K562 (cell line): ENCODE data around the gene INO80D. TPM values are rescaled to one million over a fixed set of nuclear protein-coding genes. Genes with fewer than 3 reads are reported as not detected.

Experiments
- ATAC-seq: fragments of 200-7000 bp; cut with Tn5 transposase; 3 replicates; pipeline ENCODE4 v1.9.1; 2020; ENCODE audit warnings: moderate library complexity
- BruUV-seq: library from RNA; stranded (reverse); fragments of 400-500 nt; replicated peaks from 2 replicates; lab custom pipeline; 2021; lab: Mats Ljungman, UMichigan
- CTCF ChIA-PET: fragments of 300-600 bp; formaldehyde crosslinking; extraction: SDS; loops from one replicate; lab custom pipeline; 2021; ENCODE audit warnings: low intra/inter-chr PET ratio; lab: Yijun Ruan, JAX
- POLR2A ChIA-PET: fragments of 300-600, 350-650 bp; sonication (Branson Sonifier 250); formaldehyde crosslinking; extraction: SDS; loops from one replicate; lab custom pipeline; 2021; ENCODE audit warnings: antibody characterized with exemption, inconsistent platforms; lab: Yijun Ruan, JAX
- DNase-seq, 4 experiments: peaks; one replicate each; pipeline versions ENCODE4 v3.0.0 to v3.0.0-alpha.2; 2011 to 2018; ENCODE audit warnings: low spot score in 3 of 4, mixed read lengths in 3 of 4; ENCODE audit errors: extremely low read depth in 1 of 4
- FAIRE-seq: peaks from 2 replicates; lab custom pipeline; 2011; peaks lifted over from hg19 to GRCh38; lab: Jason Lieb, UNC
- H2AFZ ChIP-seq: 2 replicates; pipeline ENCODE4 v1.6.0; 2011; ENCODE audit warnings: low read depth, low read length, control low read depth, inconsistent platforms
- H3K27ac ChIP-seq: fragments of 200-600 bp; 3 replicates; pipeline ENCODE4 v1.8.0; 2011; ENCODE audit warnings: low read depth, mild to moderate bottlenecking, control low read depth, inconsistent platforms, low read length, moderate library complexity, mixed read lengths; ENCODE audit errors: extremely low read depth
- H3K27me3 ChIP-seq, 2 experiments: fragments of 300-600 bp in 1 of 2; 2 replicates in 1 of 2; 3 replicates in 1 of 2; pipeline versions ENCODE4 v1.6.0 to v1.8.0; 2011; ENCODE audit warnings: inconsistent platforms in 2 of 2, low read length in 2 of 2, mild to moderate bottlenecking in 1 of 2, mixed read lengths in 1 of 2, moderate library complexity in 1 of 2; ENCODE audit not compliant: control insufficient read depth in 2 of 2, insufficient read depth in 2 of 2
- H3K36me3 ChIP-seq: fragments of 300-600 bp; 3 replicates; pipeline ENCODE4 v1.8.0; 2011; ENCODE audit warnings: mild to moderate bottlenecking, low read length, inconsistent platforms; ENCODE audit not compliant: control insufficient read depth, insufficient read depth
- H3K4me1 ChIP-seq, 2 experiments: fragments of 200-600 bp in 1 of 2; replicated peaks in 1 of 2; 2 replicates in 1 of 2; 3 replicates in 1 of 2; pipeline versions ENCODE4 v1.5.1 to v1.8.0; 2011; ENCODE audit warnings: inconsistent platforms in 2 of 2, low read length in 2 of 2, mild to moderate bottlenecking in 1 of 2, mixed read lengths in 1 of 2, moderate library complexity in 1 of 2; ENCODE audit not compliant: control insufficient read depth in 2 of 2, insufficient read depth in 2 of 2
- H3K4me2 ChIP-seq: 2 replicates; pipeline ENCODE4 v1.6.1; 2011; ENCODE audit warnings: low read length, control low read depth, inconsistent platforms, mixed read lengths; ENCODE audit not compliant: insufficient read depth
- H3K4me3 ChIP-seq: fragments of 200-600 bp; sonication (generic), shearing (Covaris generic); 2 replicates; pipeline ENCODE4 v1.5.1; 2016; ENCODE audit warnings: control low read depth, inconsistent platforms
- H3K79me2 ChIP-seq: fragments of 200-600 bp; 3 replicates; pipeline ENCODE4 v1.8.0; 2011; ENCODE audit warnings: low read length, inconsistent platforms; ENCODE audit not compliant: control insufficient read depth, insufficient read depth
- H3K9ac ChIP-seq, 2 experiments: 2 replicates each; pipeline versions ENCODE4 v1.6.0 to v1.6.1; 2011; ENCODE audit warnings: low read depth in 2 of 2, low read length in 2 of 2, control low read depth in 1 of 2, inconsistent platforms in 1 of 2, mild to moderate bottlenecking in 1 of 2, mixed read lengths in 1 of 2; ENCODE audit not compliant: insufficient read depth in 1 of 2
- H3K9me1 ChIP-seq: one replicate; pipeline ENCODE4 v1.6.0; 2011; ENCODE audit warnings: inconsistent platforms, mild to moderate bottlenecking, low read length, moderate library complexity; ENCODE audit not compliant: control insufficient read depth, insufficient read depth
- H3K9me3 ChIP-seq: replicated peaks from 2 replicates; pipeline ENCODE4 v1.5.1; 2011; ENCODE audit warnings: low read depth, low read length, inconsistent platforms; ENCODE audit not compliant: control insufficient read depth, insufficient read depth
- H4K20me1 ChIP-seq: replicated peaks from 2 replicates; pipeline ENCODE4 v1.6.1; 2011; ENCODE audit warnings: low read length, inconsistent platforms, mixed read lengths; ENCODE audit not compliant: control insufficient read depth, insufficient read depth
- CAMTA2 ChIP-seq: fragments of 250-450 bp; sonication (Bioruptor Pico); conservative IDR thresholded peaks from 2 replicates; pipeline ENCODE4 v1.5.1; 2022
- CTCFL ChIP-seq: IDR thresholded peaks from 2 replicates; pipeline ENCODE4 v1.6.1; 2011; ENCODE audit warnings: borderline replicate concordance, low read depth, mild to moderate bottlenecking, moderate library complexity, low read length; ENCODE audit not compliant: insufficient read depth, poor library complexity, severe bottlenecking
- ETV6 ChIP-seq, 3 experiments: fragments of 150-350 bp in 1 of 3; sonication (generic) in 1 of 3; formaldehyde crosslinking in 1 of 3; IDR thresholded peaks; 2 replicates each; pipeline versions ENCODE4 v1.6.1 to v1.8.0; 2014 to 2022; ENCODE audit warnings: borderline replicate concordance in 2 of 3, low read depth in 2 of 3, antibody characterized with exemption in 1 of 3, low read length in 1 of 3, mild to moderate bottlenecking in 1 of 3, missing genetic modification reagents in 1 of 3
- GTF2F1 ChIP-seq: IDR thresholded peaks from 2 replicates; pipeline ENCODE4 v1.6.1; 2011; ENCODE audit warnings: low read depth, low read length, improper control_type of control experiment
- NFE2L1 ChIP-seq: fragments of 450-650 bp; IDR thresholded peaks from 2 replicates; pipeline ENCODE4 v1.6.1; 2016; ENCODE audit warnings: missing genetic modification characterization, low read depth, mild to moderate bottlenecking, missing compliant biosample characterization, moderate library complexity, borderline replicate concordance
- POLR2B ChIP-seq: fragments of 450-650 bp; IDR thresholded peaks from 2 replicates; pipeline ENCODE4 v1.6.1; 2018; ENCODE audit warnings: low read depth; ENCODE audit not compliant: partially characterized antibody
- RAD51 ChIP-seq: fragments of 450-650 bp; IDR thresholded peaks from 2 replicates; pipeline ENCODE4 v1.7.1; 2016; ENCODE audit warnings: low read depth, mild to moderate bottlenecking, borderline replicate concordance
- ZBTB33 ChIP-seq: sonication (generic); formaldehyde crosslinking; IDR thresholded peaks from 2 replicates; pipeline ENCODE4 v1.8.1; 2023; ENCODE audit warnings: mild to moderate bottlenecking, missing genetic modification reagents
- ZBTB5 ChIP-seq: fragments of 450-650 bp; IDR thresholded peaks from 2 replicates; pipeline ENCODE4 v1.6.1; 2017; ENCODE audit warnings: antibody characterized with exemption
- ZBTB8A ChIP-seq: fragments of 450-650 bp; IDR thresholded peaks from 2 replicates; pipeline ENCODE4 v1.6.1; 2018; ENCODE audit warnings: mild to moderate bottlenecking, moderate library complexity; ENCODE audit not compliant: partially characterized antibody
- ZFP91 ChIP-seq: sonication (generic); formaldehyde crosslinking; IDR thresholded peaks from 2 replicates; pipeline ENCODE4 v1.8.0; 2022; ENCODE audit warnings: mild to moderate bottlenecking, missing genetic modification reagents
- ZKSCAN8 ChIP-seq: fragments of 200-800 bp; sonication (Bioruptor generic); IDR thresholded peaks from 2 replicates; pipeline ENCODE4 v1.6.1; 2016; ENCODE audit warnings: missing genetic modification characterization, missing compliant biosample characterization
- ZNF561 ChIP-seq: fragments of 450-650 bp; formaldehyde crosslinking; conservative IDR thresholded peaks from 2 replicates; pipeline ENCODE4 v1.4.0; 2020; ENCODE audit warnings: mild to moderate bottlenecking, moderate library complexity
- WGBS: fragments of 100-300 bp; shearing (Covaris generic); methylation state at CpG from one replicate; pipeline ENCODE4 v1.1.6; 2016; ENCODE audit warnings: low coverage, mixed read lengths; ENCODE audit not compliant: insufficient coverage; ENCODE audit errors: missing lambda C conversion rate; 5-methylcytosine and 5-hydroxymethylcytosine counted together
- in situ Hi-C: fragments of 300-500 bp; cut with MboI; formaldehyde crosslinking; loops from 4 replicates; pipeline ENCODE4 v1.15.0; 2018; ENCODE audit warnings: inconsistent platforms, mixed read lengths
- intact Hi-C: fragments of 100-400 bp; cut with micrococcal nuclease; formaldehyde crosslinking; loops from 2 replicates; pipeline ENCODE4 v1.14.2; 2022
- polyA plus RNA-seq, 8 experiments: library from polyadenylated mRNA; depleted of rRNA in 4 of 8; stranded (reverse) in 5 of 8; unstranded in 3 of 8; fragments of >200 nt; fragmentation: Nextera tagmentation in 2 of 8; fragmentation: Illumina TruSeq in 1 of 8; extraction: Ambion mirVana in 2 of 8; extraction: Trizol in 1 of 8; gene quantifications; 2 replicates each; pipeline versions ENCODE4 v1.2.1 to v1.2.3, GENCODE V29; 2011 to 2014; ENCODE audit warnings: inconsistent platforms in 1 of 8, missing spikeins in 1 of 8
- total RNA-seq, 7 experiments: library from RNA; depleted of rRNA in 6 of 7; stranded (reverse); fragments of >200 nt in 6 of 7; fragmentation: Illumina TruSeq in 2 of 7; extraction: Trizol in 2 of 7; gene quantifications; 2 replicates each; pipeline versions ENCODE4 v1.2.1 to v1.2.3, GENCODE V29; 2011 to 2021; ENCODE audit warnings: low replicate concordance in 1 of 7

Gene INO80D
- total and polyA plus RNA-seq, 9 of the 15 experiments (the other 6 are each of a cell fraction or from before 2014, with no cell fraction given), result 0.64 to 8.1 (median 2.9) TPM

GRCh38 chr2:206096876-206097275 is 10.9 kb upstream of the INO80D start:
- no peak overlapping the region for H2AFZ ChIP-seq
- in situ Hi-C loops (no loop called here), intact Hi-C loops (no loop called here)
- DNase-seq (no peak), FAIRE-seq (no peak), ATAC-seq (no peak)
- H3K79me2 ChIP-seq, result no peaks in the 10 kb centered on the region
- H3K9me1 ChIP-seq, result no peaks in the 10 kb centered on the region
- H3K9ac ChIP-seq, result no peak overlapping the region
- POLR2A ChIA-PET, result interaction anchor here (1.1 to 1.8 kb wide), 3 partner anchors 9 to 30 kb away, joined by 3 to 9 read pairs (median 4); partner anchors contain the start of gene INO80D
- no TSS peak for BruUV-seq
- CTCF ChIA-PET, result no interaction called here
- no peaks in the 10 kb centered on the region for H3K4me1 ChIP-seq
- no peaks in the 10 kb centered on the region for H3K36me3 ChIP-seq
- H3K4me2 ChIP-seq, result no peak overlapping the region
- H3K27me3 ChIP-seq, result no peaks in the 10 kb centered on the region
- TF ChIP-seq GTF2F1 (no peak), ZKSCAN8 (CRISPR knock-in tag) (no peak), ETV6 (IDR thresholded peaks at IDR 0.05; ENCODE audit: borderline replicate concordance in 1 of 2, low read depth in 2 of 2, low read length in 1 of 2) (no peak), ETV6 (CRISPR knock-in tag; IDR thresholded peaks at IDR 0.05; ENCODE audit: borderline replicate concordance) (no peak), ZBTB33 (no peak), POLR2B (no peak), ZBTB8A (no peak), ZBTB5 (no peak), ZFP91 (CRISPR knock-in tag) (no peak), CAMTA2 (CRISPR knock-in tag) (no peak), NFE2L1 (tag) (no peak), RAD51 (no peak), CTCFL (no peak), ZNF561 (CRISPR knock-in tag) (no peak)
- no peaks in the 10 kb centered on the region for H3K9me3 ChIP-seq
- no peak overlapping the region for H3K4me3 ChIP-seq
- WGBS, result no CpG with 5 or more reads among the region's 2 CpGs
- H4K20me1 ChIP-seq, result no peaks in the 10 kb centered on the region
- no peak overlapping the region for H3K27ac ChIP-seq
